ENCODE results near the gene RGS18.
"Not testable (repeated sequence)": the region's sequence is repeated elsewhere in the genome, so short reads cannot be mapped to it uniquely, and the experiment has no call there.

RGS18 gene

GRCh38 chr1:192130175-192130574 is 28.1 kb upstream of the RGS18 start:
- TF ChIP-seq CTCF (conservative IDR thresholded peaks at IDR 0.05; ENCODE audit: low read depth, low read length) = no peak
- H3K4me3 ChIP-seq (IDR thresholded peaks at IDR 0.05; ENCODE audit: insufficient read depth, low read depth, low read length) = no peak overlapping the region
- no peak overlapping the region for H3K9ac ChIP-seq

GRCh38 chr1:192130865-192131264 is 27.4 kb upstream of the RGS18 start:
- H3K27ac ChIP-seq; H4K20me1 ChIP-seq (ENCODE audit: insufficient read depth); H3K4me2 ChIP-seq; H2AFZ ChIP-seq (ENCODE audit: low read depth); H3K79me2 ChIP-seq (ENCODE audit: insufficient read depth, low read depth); H3K4me3 ChIP-seq (IDR thresholded peaks at IDR 0.05; ENCODE audit: insufficient read depth, low read depth, low read length); H3K27me3 ChIP-seq (ENCODE audit: insufficient read depth, low read depth); H3K36me3 ChIP-seq (ENCODE audit: insufficient read depth); H3K9ac ChIP-seq; H3K4me1 ChIP-seq (ENCODE audit: low read depth, poor library complexity, severe bottlenecking): not testable (repeated sequence)

More at GRCh38 chr1:192130175-192130574, 28.1 kb upstream of the RGS18 start:
- no peak overlapping the region for H3K4me2 ChIP-seq
- H3K36me3 ChIP-seq (ENCODE audit: insufficient read depth) = no peaks in the 10 kb centered on the region
- peaks cover 6% of the 10 kb centered on the region for H3K4me1 ChIP-seq (ENCODE audit: low read depth, poor library complexity, severe bottlenecking)
- no peak overlapping the region for H3K27ac ChIP-seq
- no peaks in the 10 kb centered on the region for H4K20me1 ChIP-seq (ENCODE audit: insufficient read depth)
- H3K27me3 ChIP-seq (ENCODE audit: insufficient read depth, low read depth) = no peaks in the 10 kb centered on the region
- H3K79me2 ChIP-seq (ENCODE audit: insufficient read depth, low read depth) = no peaks in the 10 kb centered on the region
- no peak overlapping the region for H2AFZ ChIP-seq (ENCODE audit: low read depth)

GRCh38 chr1:192131914-192132313 is 26.3 kb upstream of the RGS18 start:
- TF ChIP-seq CTCF (conservative IDR thresholded peaks at IDR 0.05; ENCODE audit: low read depth, low read length) = no peak

GRCh38 chr1:192133350-192133926 is 24.8 kb upstream of the RGS18 start:
- Histone ChIP-seq H3K36me3 (ENCODE audit: insufficient read depth) (no peaks in the 10 kb centered on the region), H4K20me1 (ENCODE audit: insufficient read depth) (no peaks in the 10 kb centered on the region), H3K27ac (no peak overlapping the region), H3K9ac (no peak overlapping the region), H3K4me3 (IDR thresholded peaks at IDR 0.05; ENCODE audit: insufficient read depth, low read depth, low read length) (no peak overlapping the region), H3K4me2 (no peak overlapping the region), H3K27me3 (ENCODE audit: insufficient read depth, low read depth) (no peaks in the 10 kb centered on the region), H3K79me2 (ENCODE audit: insufficient read depth, low read depth) (no peaks in the 10 kb centered on the region), H3K4me1 (ENCODE audit: low read depth, poor library complexity, severe bottlenecking) (no peaks in the 10 kb centered on the region), H2AFZ (ENCODE audit: low read depth) (no peak overlapping the region)
- no peak for TF ChIP-seq CTCF (conservative IDR thresholded peaks at IDR 0.05; ENCODE audit: low read depth, low read length)

More at GRCh38 chr1:192131914-192132313, 26.3 kb upstream of the RGS18 start:
- H3K36me3 ChIP-seq (ENCODE audit: insufficient read depth) = no peaks in the 10 kb centered on the region
- H3K4me2 ChIP-seq = no peak overlapping the region
- no peaks in the 10 kb centered on the region for H4K20me1 ChIP-seq (ENCODE audit: insufficient read depth)
- H3K4me3 ChIP-seq (IDR thresholded peaks at IDR 0.05; ENCODE audit: insufficient read depth, low read depth, low read length) = no peak overlapping the region
- H3K27me3 ChIP-seq (ENCODE audit: insufficient read depth, low read depth) = no peaks in the 10 kb centered on the region
- no peak overlapping the region for H3K9ac ChIP-seq
- no peak overlapping the region for H3K27ac ChIP-seq
- H3K79me2 ChIP-seq (ENCODE audit: insufficient read depth, low read depth) = no peaks in the 10 kb centered on the region
- no peaks in the 10 kb centered on the region for H3K4me1 ChIP-seq (ENCODE audit: low read depth, poor library complexity, severe bottlenecking)
- H2AFZ ChIP-seq (ENCODE audit: low read depth) = no peak overlapping the region

GRCh38 chr1:192140382-192140781 is 17.9 kb upstream of the RGS18 start:
- Histone ChIP-seq H2AFZ (ENCODE audit: low read depth) (no peak overlapping the region), H4K20me1 (ENCODE audit: insufficient read depth) (no peaks in the 10 kb centered on the region)

More at GRCh38 chr1:192140382-192140781, 17.9 kb upstream of the RGS18 start:
- no peak overlapping the region for H3K4me2 ChIP-seq
- no peak for TF ChIP-seq CTCF (conservative IDR thresholded peaks at IDR 0.05; ENCODE audit: low read depth, low read length)
- no peaks in the 10 kb centered on the region for H3K27me3 ChIP-seq (ENCODE audit: insufficient read depth, low read depth)
- H3K4me1 ChIP-seq (ENCODE audit: low read depth, poor library complexity, severe bottlenecking) = no peaks in the 10 kb centered on the region
- no peak overlapping the region for H3K4me3 ChIP-seq (IDR thresholded peaks at IDR 0.05; ENCODE audit: insufficient read depth, low read depth, low read length)
- H3K36me3 ChIP-seq (ENCODE audit: insufficient read depth) = no peaks in the 10 kb centered on the region
- H3K9ac ChIP-seq = no peak overlapping the region
- no peaks in the 10 kb centered on the region for H3K79me2 ChIP-seq (ENCODE audit: insufficient read depth, low read depth)
- H3K27ac ChIP-seq = no peak overlapping the region
